H1 (cell line): Measurements from ENCODE around the gene CCL1. TPM values are rescaled to one million over a fixed set of nuclear protein-coding genes. Genes with fewer than 3 reads are reported as not detected.

Source experiments
- ATF3 ChIP-seq: IDR thresholded peaks from 2 replicates; pipeline ENCODE4 v1.6.1; 2011; ENCODE audit warnings: low read depth, mild to moderate bottlenecking, low read length; ENCODE audit not compliant: insufficient read depth
- RNF2 ChIP-seq: fragments of 200-900, 300-1000 bp; sonication (generic); IDR thresholded peaks from 2 replicates; pipeline ENCODE4 v1.7.1; 2016; ENCODE audit warnings: borderline replicate concordance, low read depth, mild to moderate bottlenecking, antibody characterized with exemption, low read length; ENCODE audit not compliant: poor library complexity, severe bottlenecking; ENCODE audit errors: missing control alignments
- polyA plus RNA-seq, 7 experiments: library from polyadenylated mRNA; depleted of rRNA in 3 of 7; stranded (reverse) in 5 of 7; unstranded in 2 of 7; fragments of >200 nt in 5 of 7; fragments of 200-250 nt in 2 of 7; gene quantifications; 1 replicate in 5 of 7; 2 replicates in 1 of 7; 4 replicates in 1 of 7; pipeline versions ENCODE4 v1.2.1 to v1.2.3, GENCODE V29; 2011 to 2013; ENCODE audit warnings: missing spikeins in 2 of 7, mixed read lengths in 2 of 7
- total RNA-seq: library from RNA; stranded (reverse); fragmentation: NEBNext Ultra II Directional; extraction: Animal tissue kit (Norgen Biotek cat#: 25700); gene quantifications from 2 replicates; pipeline ENCODE4 v1.2.1, GENCODE V29; 2021

CCL1 gene
- total and polyA plus RNA-seq, 2 of the 8 experiments (the other 6 are each of a cell fraction or from before 2014, with no cell fraction given), result not detected

GRCh38 chr17:34365340-34365739 is 2.3 kb upstream of the CCL1 start (continued):
- no peak for TF ChIP-seq RNF2
- TF ChIP-seq ATF3, result no peak
